Karpas-422 (cell line): ENCODE measurements around the gene SLBP. TPM values are rescaled to one million over a fixed set of nuclear protein-coding genes. Genes with fewer than 3 reads are reported as not detected.

Experiments used
- DNase-seq: peaks from one replicate; pipeline ENCODE4 v3.0.0-alpha.2; 2015
- H2AFZ ChIP-seq: fragments of 200-600 bp; sonication (generic); 2 replicates; pipeline ENCODE4 v1.6.1; 2014; ENCODE audit warnings: antibody characterized with exemption, low read length, mixed read lengths
- H3K27ac ChIP-seq: fragments of 200-600 bp; sonication (generic); 2 replicates; pipeline ENCODE4 v1.5.1; 2014; ENCODE audit warnings: mild to moderate bottlenecking, low read length, moderate library complexity
- H3K27me3 ChIP-seq: fragments of 200-600 bp; sonication (generic); 2 replicates; pipeline ENCODE4 v1.6.1; 2014; ENCODE audit warnings: low read length, mixed read lengths
- H3K36me3 ChIP-seq: fragments of 200-600 bp; sonication (generic); 2 replicates; pipeline ENCODE4 v1.6.1; 2014; ENCODE audit warnings: low read length, mixed read lengths; ENCODE audit not compliant: insufficient read depth
- H3K4me1 ChIP-seq: fragments of 200-600 bp; sonication (generic); 2 replicates; pipeline ENCODE4 v1.6.1; 2014; ENCODE audit warnings: mild to moderate bottlenecking, low read length, mixed read lengths
- H3K4me2 ChIP-seq: fragments of 200-600 bp; sonication (generic); 2 replicates; pipeline ENCODE4 v1.6.1; 2014; ENCODE audit warnings: low read length, low read depth, mild to moderate bottlenecking; ENCODE audit not compliant: poor library complexity, severe bottlenecking
- H3K4me3 ChIP-seq: fragments of 200-600 bp; sonication (generic); 2 replicates; pipeline ENCODE4 v1.5.1; 2014; ENCODE audit warnings: mild to moderate bottlenecking, antibody characterized with exemption, low read length, mixed read lengths
- H3K79me2 ChIP-seq: fragments of 200-600 bp; sonication (generic); 2 replicates; pipeline ENCODE4 v1.6.1; 2014; ENCODE audit warnings: mild to moderate bottlenecking, low read length, mixed read lengths
- H3K9ac ChIP-seq: fragments of 200-600 bp; sonication (generic); 2 replicates; pipeline ENCODE4 v1.6.0; 2014; ENCODE audit warnings: low read length
- H3K9me2 ChIP-seq: fragments of 200-600 bp; sonication (generic), shearing (Covaris generic); replicated peaks from 2 replicates; pipeline ENCODE4 v1.6.0; 2014; ENCODE audit warnings: mild to moderate bottlenecking, low read length, moderate library complexity; ENCODE audit not compliant: insufficient read depth
- H3K9me3 ChIP-seq: fragments of 300-700, 200-600 bp; sonication (generic); 2 replicates; pipeline ENCODE4 v1.6.1; 2014; ENCODE audit warnings: low read length, mixed read lengths
- H4K20me1 ChIP-seq: fragments of 200-600 bp; sonication (generic); 2 replicates; pipeline ENCODE4 v1.6.1; 2014; ENCODE audit warnings: mild to moderate bottlenecking, antibody characterized with exemption, low read length, low read depth; ENCODE audit not compliant: insufficient read depth
- small RNA-seq: library from RNA; depleted of rRNA; stranded (forward); fragments of <200 nt; gene quantifications from one replicate; pipeline ENCODE3, GENCODE V24; 2014
- total RNA-seq: library from RNA; depleted of rRNA; stranded (reverse); fragments of >200 nt; shearing (Covaris generic); gene quantifications from 2 replicates; pipeline ENCODE4 v1.2.3, GENCODE V29; 2014; ENCODE audit warnings: low replicate concordance; rRNA removed

The SLBP gene
- total RNA-seq, 1 experiment from 2014 or later: 82.1 TPM

DNA sequence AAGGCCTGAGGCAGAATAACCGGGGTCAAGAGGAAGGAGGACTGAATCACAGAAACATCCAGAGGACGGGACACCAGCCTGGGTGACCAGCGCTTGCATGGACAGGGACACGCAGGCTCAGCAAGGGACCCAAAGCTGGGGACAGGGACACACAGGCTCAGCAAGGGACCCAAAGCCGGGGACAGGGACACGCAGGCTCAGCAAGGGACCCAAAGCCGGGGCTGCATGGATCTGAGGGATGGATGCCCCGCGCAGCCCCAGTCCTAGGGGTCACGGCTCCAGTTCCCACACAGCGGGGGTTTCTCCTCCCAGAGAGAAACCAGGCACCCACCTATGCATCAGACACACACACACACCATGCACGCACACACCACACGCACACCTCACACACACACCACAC lies 60.5 kb downstream of the SLBP start:
- Histone ChIP-seq H3K4me2 (no peak overlapping the region), H3K36me3 (no peaks in the 10 kb centered on the region), H3K9me3 (peaks cover 6% of the 10 kb centered on the region; the same call in 1 of the 2 replicates), H3K79me2 (no peaks in the 10 kb centered on the region), H3K27me3 (no peaks in the 10 kb centered on the region), H3K27ac (no peak overlapping the region), H3K9me2 (no peaks in the 10 kb centered on the region), H4K20me1 (no peaks in the 10 kb centered on the region), H3K4me1 (no peaks in the 10 kb centered on the region), H3K9ac (no peak overlapping the region), H3K4me3 (no peak overlapping the region), H2AFZ (no peak overlapping the region)
- no peak for DNase-seq

DNA sequence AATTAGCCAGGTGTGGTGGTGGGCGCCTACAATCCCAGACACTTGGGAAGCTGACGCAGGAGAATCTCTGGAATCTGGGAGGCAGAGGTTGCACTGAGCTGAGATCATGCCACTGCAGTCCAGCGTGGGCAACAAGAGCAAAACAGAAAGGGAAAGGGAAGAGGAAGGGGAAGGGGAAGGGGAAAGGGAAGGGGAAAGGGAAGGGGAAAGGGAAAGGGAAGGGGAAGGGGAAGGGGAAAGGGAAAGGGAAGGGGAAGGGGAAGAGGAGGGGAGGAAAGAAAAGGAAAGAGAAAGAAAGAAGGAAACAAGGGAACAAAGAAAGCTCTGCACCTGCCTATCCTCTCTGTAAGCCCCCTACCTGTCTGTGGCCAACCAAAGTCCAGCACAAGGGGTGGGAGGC lies 63.2 kb downstream of the SLBP start:
- Histone ChIP-seq H3K4me1 (no peaks in the 10 kb centered on the region), H3K4me3 (no peak overlapping the region), H3K36me3 (no peaks in the 10 kb centered on the region), H4K20me1 (no peaks in the 10 kb centered on the region), H2AFZ (no peak overlapping the region), H3K9me3 (peaks cover 6% of the 10 kb centered on the region; the same call in 1 of the 2 replicates), H3K79me2 (no peaks in the 10 kb centered on the region), H3K27me3 (no peaks in the 10 kb centered on the region), H3K9me2 (no peaks in the 10 kb centered on the region), H3K4me2 (no peak overlapping the region), H3K27ac (no peak overlapping the region), H3K9ac (no peak overlapping the region)
- DNase-seq: no peak

DNA sequence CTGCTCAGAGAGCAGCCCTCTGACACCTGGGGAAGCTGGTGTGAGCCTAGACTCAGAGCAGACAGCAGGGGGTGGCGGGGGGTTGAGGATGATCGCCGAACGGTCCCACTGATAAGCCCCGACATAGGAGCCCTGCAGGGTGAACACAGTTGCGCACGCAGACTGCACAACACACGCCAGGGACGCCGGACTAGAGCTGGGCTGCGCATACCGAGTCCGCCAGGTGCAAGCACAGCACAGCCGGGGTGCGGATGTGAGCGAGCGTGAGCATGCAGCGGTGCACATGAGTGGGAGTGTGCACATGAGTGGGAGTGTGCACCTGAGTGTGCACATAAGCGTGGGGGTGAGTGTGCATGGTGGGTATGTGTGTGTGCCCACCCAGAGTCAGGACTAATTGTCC lies 64.7 kb downstream of the SLBP start:
- no peaks in the 10 kb centered on the region for H3K4me1 ChIP-seq
- H3K4me3 ChIP-seq: no peak overlapping the region
- H4K20me1 ChIP-seq: no peaks in the 10 kb centered on the region
- no peak overlapping the region for H3K9ac ChIP-seq
- H3K27me3 ChIP-seq: no peaks in the 10 kb centered on the region
- no peaks in the 10 kb centered on the region for H3K9me2 ChIP-seq
- no peaks in the 10 kb centered on the region for H3K79me2 ChIP-seq
- H3K4me2 ChIP-seq: no peak overlapping the region
- H3K27ac ChIP-seq: no peak overlapping the region
- H2AFZ ChIP-seq: no peak overlapping the region
- H3K36me3 ChIP-seq: no peaks in the 10 kb centered on the region
- no peak for DNase-seq
- peaks cover under 1% of the 10 kb centered on the region; the same call in 1 of the 2 replicates for H3K9me3 ChIP-seq

DNA sequence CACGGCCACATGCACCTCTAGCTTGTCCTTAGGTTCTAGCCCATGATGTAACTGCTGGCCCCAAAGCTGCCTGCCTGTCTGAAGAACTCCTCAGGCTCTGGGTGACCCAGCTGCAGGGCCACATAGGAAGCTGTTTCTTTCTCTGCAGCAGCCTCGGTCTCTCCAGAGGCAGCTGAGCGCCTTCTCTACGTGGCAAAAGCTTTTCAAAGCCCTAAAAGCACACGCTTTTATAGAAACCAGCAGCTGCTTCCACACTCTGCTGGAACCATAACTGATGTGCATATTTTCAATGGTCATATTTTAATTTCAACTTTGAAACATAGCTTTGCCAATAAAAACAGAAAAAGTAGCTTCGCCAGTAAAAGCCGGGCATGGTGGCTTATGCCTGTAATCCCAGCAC lies 65.4 kb downstream of the SLBP start:
- Histone ChIP-seq H3K4me3 (no peak overlapping the region), H3K4me1 (peaks cover 6% of the 10 kb centered on the region), H3K27me3 (no peaks in the 10 kb centered on the region), H4K20me1 (peaks cover 4% of the 10 kb centered on the region; the same call in 1 of the 2 replicates), H3K36me3 (no peaks in the 10 kb centered on the region), H3K4me2 (no peak overlapping the region), H3K9me3 (no peaks in the 10 kb centered on the region), H3K9me2 (no peaks in the 10 kb centered on the region), H3K27ac (no peak overlapping the region), H3K9ac (no peak overlapping the region), H2AFZ (no peak overlapping the region), H3K79me2 (no peaks in the 10 kb centered on the region)
- no peak for DNase-seq

DNA sequence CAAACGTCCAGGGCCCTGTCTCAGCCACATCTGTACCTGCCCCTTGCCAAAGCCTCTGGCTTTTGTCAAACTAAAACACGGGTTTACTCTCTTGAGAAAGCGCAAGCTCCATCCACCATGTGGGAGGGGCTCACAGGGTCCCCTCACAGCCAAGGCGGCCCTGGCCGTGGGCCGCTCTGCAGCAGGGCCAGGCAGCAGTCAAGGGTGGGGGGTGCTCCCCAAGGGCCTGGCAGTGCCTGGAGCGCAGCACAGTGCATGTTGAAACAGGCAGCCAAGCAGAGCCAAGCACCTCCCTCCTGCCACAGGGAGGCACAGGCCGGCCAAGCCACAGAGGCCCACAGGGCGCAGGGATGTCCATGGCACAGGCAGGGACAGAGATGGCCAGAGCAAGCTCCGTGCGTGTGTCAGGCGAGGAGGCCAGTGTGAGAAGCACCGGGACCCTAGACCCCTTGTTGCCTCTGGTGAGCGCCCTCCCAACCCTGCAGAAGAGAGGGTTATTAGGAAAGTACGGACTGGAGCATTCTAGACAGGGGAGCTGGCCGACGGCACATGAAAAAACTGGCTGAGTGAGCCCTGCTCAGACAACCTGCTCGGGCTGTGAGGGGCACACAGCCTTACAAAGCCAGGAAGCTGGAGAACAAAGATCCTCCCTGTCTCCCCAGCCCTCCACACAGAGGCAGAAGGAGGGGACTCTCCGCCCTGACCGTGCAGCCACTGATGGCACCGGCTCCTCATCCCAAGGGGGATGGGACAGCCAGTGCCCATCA lies 67.0 kb downstream of the SLBP start:
- Histone ChIP-seq H3K9ac (no peak overlapping the region), H3K9me2 (no peaks in the 10 kb centered on the region), H3K4me1 (peaks cover 7% of the 10 kb centered on the region), H3K36me3 (no peaks in the 10 kb centered on the region), H2AFZ (no peak overlapping the region), H3K9me3 (no peaks in the 10 kb centered on the region), H4K20me1 (peaks cover 4% of the 10 kb centered on the region; the same call in 1 of the 2 replicates), H3K79me2 (no peaks in the 10 kb centered on the region), H3K4me3 (no peak overlapping the region), H3K27me3 (no peaks in the 10 kb centered on the region), H3K27ac (no peak overlapping the region), H3K4me2 (no peak overlapping the region)
- no peak for DNase-seq

DNA sequence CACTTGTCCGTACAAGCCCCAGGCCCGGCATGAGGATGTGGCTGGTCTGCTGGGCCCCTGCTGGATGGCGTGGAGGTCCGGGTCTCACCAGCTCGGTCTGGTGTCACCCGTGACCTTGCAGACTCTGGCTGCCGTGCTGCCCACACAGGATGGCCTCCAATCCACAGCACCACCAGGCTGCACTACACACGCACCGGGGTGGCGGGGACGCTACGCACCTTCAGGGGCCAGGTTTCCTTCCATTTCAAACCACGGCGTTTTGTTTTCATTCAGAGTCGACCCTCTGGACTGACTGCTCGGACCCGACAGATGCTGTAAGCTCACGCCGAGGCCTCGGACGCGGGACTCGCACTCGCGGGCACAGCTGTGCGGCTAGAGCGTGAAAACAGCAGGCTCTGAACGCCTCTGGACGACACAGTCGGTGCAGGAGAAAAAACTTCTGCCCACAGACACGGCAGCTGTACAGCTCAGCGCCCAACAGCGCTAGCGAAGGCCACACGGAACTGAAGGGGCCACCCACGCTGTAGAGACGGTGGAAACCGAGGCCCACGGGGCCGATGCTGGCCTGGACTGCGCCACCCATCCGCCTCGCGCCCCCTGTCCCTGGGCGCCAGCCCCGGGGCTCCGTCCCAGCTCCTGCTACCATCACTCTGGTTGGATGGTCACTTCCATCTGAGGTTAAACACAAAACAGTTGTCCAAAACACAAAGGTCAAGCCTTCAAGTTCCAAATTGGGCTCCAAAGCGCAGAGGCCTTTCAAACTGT lies 68.0 kb downstream of the SLBP start:
- Histone ChIP-seq H3K9ac (no peak overlapping the region), H3K9me3 (no peaks in the 10 kb centered on the region), H3K4me1 (peaks cover 7% of the 10 kb centered on the region), H3K9me2 (no peaks in the 10 kb centered on the region), H3K27me3 (no peaks in the 10 kb centered on the region), H4K20me1 (peaks cover 4% of the 10 kb centered on the region; the same call in 1 of the 2 replicates), H3K4me3 (no peak overlapping the region), H2AFZ (no peak overlapping the region), H3K27ac (no peak overlapping the region), H3K4me2 (no peak overlapping the region), H3K36me3 (no peaks in the 10 kb centered on the region), H3K79me2 (no peaks in the 10 kb centered on the region)
- no peak for DNase-seq

Small RNA genes lying within 50 kb of the gene (small RNA-seq; reads per million reads assigned to genes)
- gene RF00019: not detected

Other genes with a start within 250 kb of the SLBP start
- 1.5 and 3.6 TPM in 2 replicates for gene FAM53A, start 28.0 kb downstream of the SLBP start, total RNA-seq
- gene TMEM129, start 9.0 kb upstream of the SLBP start, total RNA-seq: 21.8 and 39.4 TPM in 2 replicates
- 22.0 and 37.6 TPM in 2 replicates for gene TACC3, start 9.2 kb upstream of the SLBP start, total RNA-seq
- not detected in 2 replicates for gene FGFR3, start 81.0 kb upstream of the SLBP start, total RNA-seq
- gene LETM1, start 143.8 kb upstream of the SLBP start, total RNA-seq: 25.2 and 75.1 TPM in 2 replicates
- 54.9 and 64.9 TPM in 2 replicates for gene NSD2, start 159.1 kb upstream of the SLBP start, total RNA-seq